IMR-90 (cell line): Measurements from ENCODE around the gene ZNF530. TPM values are rescaled to one million over a fixed set of nuclear protein-coding genes. Genes with fewer than 3 reads are reported as not detected.

ENCODE experiments used
- ATAC-seq: fragments of 200-7000 bp; cut with Tn5 transposase; 2 replicates; pipeline ENCODE4 v1.9.1; 2020; ENCODE audit warnings: low read depth, mild to moderate bottlenecking, moderate library complexity
- BruUV-seq: library from RNA; stranded (reverse); fragments of 400-500 nt; replicated peaks from 2 replicates; lab custom pipeline; 2021; lab: Mats Ljungman, UMichigan
- CTCF ChIA-PET: fragments of 300-600 bp; formaldehyde crosslinking; extraction: SDS; loops from one replicate; lab custom pipeline; 2021; ENCODE audit warnings: antibody characterized with exemption; lab: Yijun Ruan, JAX
- POLR2A ChIA-PET: fragments of 300-600 bp; sonication (Branson Sonifier 250); formaldehyde crosslinking; loops from one replicate; lab custom pipeline; 2022; ENCODE audit warnings: antibody characterized with exemption; ENCODE audit not compliant: unreplicated experiment; lab: Charles Lee
- DNase-seq: peaks from one replicate; pipeline ENCODE4 v3.0.0; 2013
- H2AFZ ChIP-seq: replicated peaks from 2 replicates; pipeline ENCODE3; 2013; ENCODE audit warnings: low read length, mild to moderate bottlenecking; ENCODE audit not compliant: poor library complexity
- H2AK5ac ChIP-seq: 2 replicates; pipeline ENCODE4 v1.6.1; 2013; ENCODE audit warnings: low read depth, low read length, inconsistent platforms
- H2AK9ac ChIP-seq: replicated peaks from 2 replicates; pipeline ENCODE3; 2013; ENCODE audit warnings: mild to moderate bottlenecking, low read depth, low read length, moderate library complexity; ENCODE audit not compliant: poor library complexity
- H2BK120ac ChIP-seq: 2 replicates; pipeline ENCODE4 v1.6.1; 2013; ENCODE audit warnings: low read depth, low read length, inconsistent platforms
- H2BK15ac ChIP-seq: 3 replicates; pipeline ENCODE4 v1.6.1; 2013; ENCODE audit warnings: low read depth, low read length, inconsistent platforms
- H2BK20ac ChIP-seq: 2 replicates; pipeline ENCODE4 v1.6.1; 2013; ENCODE audit warnings: low read depth, mild to moderate bottlenecking, inconsistent platforms, low read length, moderate library complexity
- H2BK5ac ChIP-seq: 2 replicates; pipeline ENCODE4 v1.6.1; 2013; ENCODE audit warnings: mild to moderate bottlenecking, low read depth, low read length, inconsistent platforms; ENCODE audit not compliant: poor library complexity, severe bottlenecking
- H3K14ac ChIP-seq: replicated peaks from 2 replicates; pipeline ENCODE4 v1.6.1; 2013; ENCODE audit warnings: low read depth, low read length, inconsistent platforms
- H3K18ac ChIP-seq: 2 replicates; pipeline ENCODE4 v1.6.1; 2013; ENCODE audit warnings: low read depth, low read length, control low read depth
- H3K23ac ChIP-seq: 2 replicates; pipeline ENCODE4 v1.6.1; 2013; ENCODE audit warnings: low read depth, low read length, inconsistent platforms
- H3K27ac ChIP-seq: 2 replicates; pipeline ENCODE4 v1.5.1; 2013; ENCODE audit warnings: mild to moderate bottlenecking, control low read depth, low read length; ENCODE audit not compliant: insufficient read depth
- H3K27me3 ChIP-seq: 2 replicates; pipeline ENCODE4 v1.6.1; 2013; ENCODE audit warnings: low read length; ENCODE audit not compliant: control insufficient read depth, insufficient read depth
- H3K36me3 ChIP-seq: 2 replicates; pipeline ENCODE4 v1.6.1; 2013; ENCODE audit warnings: low read length, mixed read lengths; ENCODE audit not compliant: control insufficient read depth, insufficient read depth
- H3K4ac ChIP-seq: 2 replicates; pipeline ENCODE4 v1.6.1; 2013; ENCODE audit warnings: low read depth, low read length, inconsistent platforms
- H3K4me1 ChIP-seq: 2 replicates; pipeline ENCODE4 v1.6.1; 2013; ENCODE audit warnings: low read length, mixed read lengths; ENCODE audit not compliant: control insufficient read depth, insufficient read depth
- H3K4me2 ChIP-seq: 2 replicates; pipeline ENCODE4 v1.6.1; 2013; ENCODE audit warnings: low read depth, mild to moderate bottlenecking, control low read depth, low read length, moderate library complexity
- H3K4me3 ChIP-seq: 2 replicates; pipeline ENCODE4 v1.5.1; 2013; ENCODE audit warnings: low read depth, mild to moderate bottlenecking, control low read depth, low read length, moderate library complexity; ENCODE audit not compliant: insufficient read depth
- H3K56ac ChIP-seq: 2 replicates; pipeline ENCODE4 v1.6.1; 2013; ENCODE audit warnings: low read length, inconsistent platforms; ENCODE audit not compliant: insufficient read depth; ENCODE audit errors: extremely low read depth
- H3K79me1 ChIP-seq, 2 experiments: 2 replicates each; pipeline ENCODE4 v1.6.1; 2013; ENCODE audit warnings: low read length in 2 of 2, inconsistent platforms in 1 of 2, low read depth in 1 of 2
- H3K9ac ChIP-seq: 2 replicates; pipeline ENCODE4 v1.6.1; 2013; ENCODE audit warnings: low read depth, low read length, control low read depth
- H3K9me1 ChIP-seq: 2 replicates; pipeline ENCODE4 v1.6.1; 2013; ENCODE audit warnings: low read length, inconsistent platforms; ENCODE audit not compliant: insufficient read depth
- H3K9me3 ChIP-seq: 2 replicates; pipeline ENCODE4 v1.6.1; 2013; ENCODE audit warnings: low read length; ENCODE audit not compliant: control insufficient read depth, insufficient read depth
- H4K20me1 ChIP-seq: 2 replicates; pipeline ENCODE4 v1.6.1; 2013; ENCODE audit warnings: low read length, inconsistent platforms; ENCODE audit not compliant: insufficient read depth
- H4K5ac ChIP-seq: 2 replicates; pipeline ENCODE4 v1.6.1; 2013; ENCODE audit warnings: mild to moderate bottlenecking, low read depth, low read length, control low read depth
- H4K8ac ChIP-seq, 2 experiments: 2 replicates each; pipeline ENCODE4 v1.6.1; 2013; ENCODE audit warnings: low read depth in 2 of 2, low read length in 2 of 2, control low read depth in 1 of 2, inconsistent platforms in 1 of 2
- H4K91ac ChIP-seq: 2 replicates; pipeline ENCODE4 v1.6.1; 2013; ENCODE audit warnings: low read depth, low read length, inconsistent platforms; ENCODE audit not compliant: insufficient read depth
- MAFK ChIP-seq: IDR thresholded peaks from 2 replicates; pipeline ENCODE4 v1.6.1; 2012; ENCODE audit warnings: low read depth, low read length, improper control_type of control experiment
- WGBS, 2 experiments: methylation state at CpG; one replicate each; pipeline versions ENCODE4 v1.1.5 to v1.1.7; 2013; ENCODE audit warnings: missing lambda C conversion rate in 2 of 2; ENCODE audit not compliant: insufficient read length in 1 of 2; ENCODE audit errors: extremely low coverage in 2 of 2; 5-methylcytosine and 5-hydroxymethylcytosine counted together
- dilution Hi-C: fragments of 300-500 bp; cut with HindIII; formaldehyde crosslinking; loops from one replicate; pipeline ENCODE4 v1.14.3; 2018; ENCODE audit warnings: low sequenced_read_pairs; ENCODE audit not compliant: unreplicated experiment
- in situ Hi-C: fragments of 300-500 bp; cut with MboI; formaldehyde crosslinking; loops from 3 replicates; pipeline ENCODE4 v1.14.3; 2019; ENCODE audit warnings: low sequenced_read_pairs, inconsistent platforms, mixed read lengths
- intact Hi-C: fragments of 100-400 bp; cut with micrococcal nuclease; formaldehyde crosslinking; loops from 2 replicates; pipeline ENCODE4 v1.10.0; 2022
- polyA plus RNA-seq, 3 experiments: library from polyadenylated mRNA; depleted of rRNA; stranded (reverse); fragments of >200 nt; gene quantifications; 2 replicates each; pipeline ENCODE4 v1.2.3, GENCODE V29; 2012; ENCODE audit warnings: low replicate concordance in 1 of 3
- total RNA-seq: library from RNA; depleted of rRNA; stranded (reverse); fragments of >200 nt; gene quantifications from 2 replicates; pipeline ENCODE4 v1.2.3, GENCODE V29; 2012

The ZNF530 gene
- total and polyA plus RNA-seq, 2 of the 4 experiments (the other 2 are of a cell fraction): 2.9 to 6.6 TPM

- no peak overlapping the region for H4K5ac ChIP-seq
- H2AFZ ChIP-seq: no peak overlapping the region
- no peaks in the 10 kb centered on the region for H4K20me1 ChIP-seq
- no peaks in the 10 kb centered on the region for H3K9me1 ChIP-seq
- H3K9ac ChIP-seq: no peak overlapping the region
- BruUV-seq: TSS peak; percentile 47
- POLR2A ChIA-PET: no interaction called here
- no peak overlapping the region for H3K14ac ChIP-seq
- H3K9me3 ChIP-seq: peaks cover 18% of the 10 kb centered on the region
- intact Hi-C loops (no loop called here), dilution Hi-C loops (no loop called here), in situ Hi-C loops (no loop called here)
- ATAC-seq (no peak), DNase-seq (no peak)
- no peak overlapping the region for H2BK120ac ChIP-seq
- no peak overlapping the region for H3K56ac ChIP-seq
- H3K36me3 ChIP-seq: peaks cover 21% of the 10 kb centered on the region
- H3K4me2 ChIP-seq: no peak overlapping the region
- no peak overlapping the region for H3K27ac ChIP-seq
- H3K18ac ChIP-seq: no peak overlapping the region
- H3K23ac ChIP-seq: no peak overlapping the region
- no peak overlapping the region for H3K4ac ChIP-seq
- no peaks in the 10 kb centered on the region for H3K4me1 ChIP-seq
- TF ChIP-seq MAFK: no peak
- H2BK20ac ChIP-seq: no peak overlapping the region
- H4K8ac ChIP-seq: no peak overlapping the region
- H2AK5ac ChIP-seq: no peak overlapping the region
- no peaks in the 10 kb centered on the region for H3K27me3 ChIP-seq
- H2BK15ac ChIP-seq: no peak overlapping the region
- peaks cover 0 to 5% of the 10 kb centered on the region in 2 experiments; a peak in 2 of 4 replicates for H3K79me1 ChIP-seq
- no peak overlapping the region for H4K91ac ChIP-seq
- no CpG with 5 or more reads among the region's 5 CpGs for WGBS, 2 experiments
- CTCF ChIA-PET: no interaction called here
- no peak overlapping the region for H2AK9ac ChIP-seq
- H3K4me3 ChIP-seq: no peak overlapping the region
- no peak overlapping the region for H2BK5ac ChIP-seq
These were observed 7.2 kb downstream of the ZNF530 start for GRCh38 chr19:57606931-57607330.
